Activated CD4-positive, alpha-beta memory T cell treated with anti-CD3 and anti-CD28 coated beads, Interleukin-2, amount 10 ng/mL, durations not matched to agents 7 days and 5 days (primary cell): ENCODE results near the gene ADCY3. TPM values are rescaled to one million over a fixed set of nuclear protein-coding genes. Genes with fewer than 3 reads are reported as not detected.

Experiments used
- total RNA-seq, 2 experiments: library from RNA; stranded (reverse); gene quantifications; one replicate each; pipeline ENCODE4 v1.2.3, GENCODE V29; 2021

The ADCY3 gene
- total RNA-seq, 2 experiments from 2014 or later, result 55.6 to 58.5 TPM

Other genes with a start within 250 kb of the ADCY3 start
- gene PTRHD1, start 126.8 kb downstream of the ADCY3 start, total RNA-seq, result 10 to 100 TPM; 25.4 to 25.5 TPM
- 10 to 100 TPM; 40.3 to 42.9 TPM for gene CENPO, start 126.8 kb downstream of the ADCY3 start, total RNA-seq
- gene DNAJC27, start 51.7 kb upstream of the ADCY3 start, total RNA-seq, result 1 to 10 TPM; 7.6 to 8.1 TPM
- not detected for gene EFR3B, start 121.8 kb upstream of the ADCY3 start, total RNA-seq
- gene POMC, start 248.3 kb upstream of the ADCY3 start, total RNA-seq, result 1 to 10 TPM; 2.7 to 3.0 TPM